ENCODE results near the gene RABEP1.
"Not testable (repeated sequence)": the region's sequence is repeated elsewhere in the genome, so short reads cannot be mapped to it uniquely, and the experiment has no call there.

RABEP1 gene

DNA sequence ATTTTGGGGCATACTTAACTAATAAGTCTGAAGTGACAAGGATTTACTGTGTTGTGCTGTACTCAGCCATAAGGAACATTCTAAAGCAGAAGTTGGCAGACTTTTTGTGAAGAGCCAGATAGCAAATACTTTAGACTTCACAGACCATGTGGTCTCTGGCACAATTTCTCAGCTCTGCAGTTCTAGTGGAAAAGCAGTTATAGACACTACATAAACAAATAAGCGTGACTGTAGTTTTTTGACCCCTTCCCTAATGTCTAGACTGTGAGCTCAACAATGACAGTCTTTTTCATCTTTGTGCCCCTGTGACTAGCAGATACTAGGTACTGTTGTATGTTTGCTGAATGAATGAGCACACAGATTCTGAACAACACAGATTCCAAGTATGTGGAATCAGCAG is 142.8 kb downstream of the RABEP1 start:
- Mint-ChIP-seq H3K27ac (no peak overlapping the region), H3K4me1 (peaks cover 16% of the 10 kb centered on the region), H3K4me3 (no peak overlapping the region), H3K36me3 (ENCODE audit: low read depth) (peaks cover 71% of the 10 kb centered on the region), H3K9me3 (no peaks in the 10 kb centered on the region), H3K27me3 (ENCODE audit: low read depth) (no peaks in the 10 kb centered on the region)
- no peak for TF ChIP-seq CTCF (IDR thresholded peaks at IDR 0.05; ENCODE audit: unreplicated experiment in 3 of 3)

GRCh38 chr17:5425826-5426225 is 143.7 kb downstream of the RABEP1 start:
- H3K36me3 Mint-ChIP-seq (ENCODE audit: low read depth) = peaks cover 71% of the 10 kb centered on the region
- H3K4me1 Mint-ChIP-seq = peaks cover 10% of the 10 kb centered on the region

GRCh38 chr17:5429191-5429887 is 147.3 kb downstream of the RABEP1 start:
- no peaks in the 10 kb centered on the region for H3K4me1 Mint-ChIP-seq
- H3K27me3 Mint-ChIP-seq (ENCODE audit: low read depth) = no peaks in the 10 kb centered on the region

More at GRCh38 chr17:5425826-5426225, 143.7 kb downstream of the RABEP1 start:
- Mint-ChIP-seq H3K27me3 (ENCODE audit: low read depth) (no peaks in the 10 kb centered on the region), H3K9me3 (no peaks in the 10 kb centered on the region), H3K4me3 (no peak overlapping the region), H3K27ac (no peak overlapping the region)
- TF ChIP-seq CTCF (IDR thresholded peaks at IDR 0.05; ENCODE audit: unreplicated experiment in 3 of 3) = no peak

DNA sequence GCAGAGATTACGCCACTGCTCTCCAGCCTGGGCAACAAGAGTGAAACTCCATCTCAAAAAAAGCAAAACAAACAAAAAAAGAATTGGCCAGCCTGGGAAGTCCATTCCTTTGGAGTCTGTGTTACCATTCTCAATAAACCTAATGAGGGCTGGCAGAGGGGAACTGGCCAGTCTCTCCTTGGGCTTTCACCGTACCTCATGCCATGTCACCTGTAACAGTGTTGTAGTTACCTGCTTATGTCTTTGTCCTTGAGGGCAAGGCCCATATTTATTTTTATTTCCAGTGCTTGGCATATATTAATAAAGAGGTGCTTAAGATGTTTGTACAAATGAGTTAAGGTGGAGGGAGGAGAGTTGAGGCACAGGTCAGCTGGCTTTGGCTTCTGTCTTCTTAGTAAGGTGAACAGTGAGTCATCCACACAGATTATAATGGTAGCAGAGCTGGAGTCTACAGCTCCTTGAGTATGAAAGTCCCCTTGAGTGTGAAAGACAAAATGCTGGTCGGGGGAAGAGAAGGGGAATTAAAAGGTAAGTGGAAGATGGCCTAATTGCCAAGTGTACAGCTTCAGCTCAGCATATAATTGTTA is 148.4 kb downstream of the RABEP1 start:
- peaks cover 3% of the 10 kb centered on the region for H3K4me1 Mint-ChIP-seq
- H3K9me3 Mint-ChIP-seq = no peaks in the 10 kb centered on the region
- no peak overlapping the region for H3K4me3 Mint-ChIP-seq
- no peak for TF ChIP-seq CTCF (IDR thresholded peaks at IDR 0.05; ENCODE audit: unreplicated experiment in 3 of 3)
- H3K36me3 Mint-ChIP-seq (ENCODE audit: low read depth) = peaks cover 80% of the 10 kb centered on the region
- no peak overlapping the region for H3K27ac Mint-ChIP-seq
- H3K27me3 Mint-ChIP-seq (ENCODE audit: low read depth) = no peaks in the 10 kb centered on the region

More at GRCh38 chr17:5429191-5429887, 147.3 kb downstream of the RABEP1 start:
- Mint-ChIP-seq H3K9me3 (no peaks in the 10 kb centered on the region), H3K4me3 (no peak overlapping the region), H3K27ac (no peak overlapping the region), H3K36me3 (ENCODE audit: low read depth) (peaks cover 78% of the 10 kb centered on the region)
- TF ChIP-seq CTCF (IDR thresholded peaks at IDR 0.05; ENCODE audit: unreplicated experiment in 3 of 3) = no peak

GRCh38 chr17:5431234-5431633 is 149.2 kb downstream of the RABEP1 start:
- H3K4me1 Mint-ChIP-seq; H3K4me3 Mint-ChIP-seq; H3K9me3 Mint-ChIP-seq; H3K27ac Mint-ChIP-seq; H3K27me3 Mint-ChIP-seq (ENCODE audit: low read depth): not testable (repeated sequence)
- peaks cover 76% of the 10 kb centered on the region for H3K36me3 Mint-ChIP-seq (ENCODE audit: low read depth)

DNA sequence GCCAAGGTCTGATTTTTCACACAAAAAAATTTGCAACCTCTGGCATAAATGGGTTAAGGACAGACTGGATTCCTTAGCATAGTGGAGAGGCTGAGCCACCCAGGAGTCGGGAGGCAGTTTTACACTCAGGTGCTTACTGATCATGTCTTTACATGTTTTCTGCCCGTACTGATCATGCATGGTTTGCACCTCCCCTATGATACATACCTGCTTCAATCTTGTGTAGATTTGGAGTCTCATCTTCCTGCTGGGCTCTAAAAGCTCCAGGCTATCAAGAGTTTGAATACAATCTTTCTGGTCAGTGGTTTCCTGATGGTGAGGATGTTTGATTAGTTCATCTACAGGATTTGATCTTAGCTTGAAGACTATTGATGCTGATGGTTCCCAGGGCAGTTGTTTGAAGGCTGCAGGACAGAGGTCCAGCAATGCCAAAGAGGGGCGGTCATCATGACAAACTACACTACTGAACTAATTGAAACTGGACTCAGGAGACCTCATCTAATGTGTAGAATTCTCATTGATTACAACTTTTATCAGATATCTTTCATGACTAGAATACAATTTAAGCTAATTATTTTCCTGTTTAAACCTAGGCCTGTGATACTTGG is 150.0 kb downstream of the RABEP1 start:
- H3K9me3 Mint-ChIP-seq = no peaks in the 10 kb centered on the region
- no peaks in the 10 kb centered on the region for H3K27me3 Mint-ChIP-seq (ENCODE audit: low read depth)
- H3K4me1 Mint-ChIP-seq = peaks cover 7% of the 10 kb centered on the region
- H3K36me3 Mint-ChIP-seq (ENCODE audit: low read depth) = peaks cover 80% of the 10 kb centered on the region
- no peak overlapping the region for H3K4me3 Mint-ChIP-seq
- H3K27ac Mint-ChIP-seq = no peak overlapping the region
- TF ChIP-seq CTCF (IDR thresholded peaks at IDR 0.05; ENCODE audit: unreplicated experiment in 3 of 3) = no peak
